Ovary (tissue), 3 donors: Measurements from ENCODE around the gene SPACA7.

Experiments
- EP300 ChIP-seq: sonication (generic); formaldehyde crosslinking; IDR thresholded peaks from one replicate; pipeline ENCODE4 v1.6.1; 2017; ENCODE audit warnings: antibody characterized with exemption
- POLR2A ChIP-seq: fragments of 450-650 bp; IDR thresholded peaks from one replicate; pipeline ENCODE4 v1.6.1; 2017; ENCODE audit warnings: antibody characterized with exemption, mild to moderate bottlenecking, moderate library complexity
- TF ChIP-seq, protein P1 (sequence below), 3 donors: fragments of 450-650 bp in 2 of 3; fragments of 200-600 bp in 1 of 3; IDR thresholded peaks; one replicate each; pipeline versions ENCODE4 v1.5.1 to v1.8.0; 2016 to 2022; ENCODE audit warnings: antibody characterized with exemption in 3 of 3, mild to moderate bottlenecking in 1 of 3
- donor health status: DM: no; HTN: no; CAD: no.

DNA sequence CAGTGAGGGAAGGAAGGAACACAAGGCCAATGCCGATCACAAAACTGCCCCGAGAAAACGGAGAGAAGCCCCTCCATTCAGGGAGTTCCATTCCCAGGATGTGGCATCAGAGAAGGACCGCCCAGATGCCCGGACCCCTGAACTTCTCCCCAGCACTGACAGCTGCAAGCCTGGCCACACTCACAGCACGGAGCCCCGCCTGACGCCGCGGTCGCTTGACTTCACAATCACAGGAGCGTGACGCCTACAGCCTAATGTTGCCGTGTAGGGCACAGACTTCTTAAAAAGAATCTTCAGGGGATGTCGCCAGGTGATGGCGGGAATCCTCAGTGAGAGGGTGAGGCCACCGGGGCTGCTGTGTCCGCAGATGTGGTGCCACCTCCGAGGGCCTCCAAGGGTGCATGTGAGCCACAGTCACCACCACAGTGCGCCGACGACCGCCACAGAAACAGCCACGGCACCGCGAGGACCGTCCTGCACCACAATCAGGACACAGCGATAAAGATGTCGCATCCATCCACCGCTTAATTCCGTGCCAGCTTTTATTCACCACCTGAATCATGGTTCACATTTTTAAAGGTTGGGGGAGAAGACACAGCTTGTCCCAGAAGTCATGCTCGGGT, 77.2 kb downstream of the SPACA7 start:
- TF ChIP-seq, protein P1, sequence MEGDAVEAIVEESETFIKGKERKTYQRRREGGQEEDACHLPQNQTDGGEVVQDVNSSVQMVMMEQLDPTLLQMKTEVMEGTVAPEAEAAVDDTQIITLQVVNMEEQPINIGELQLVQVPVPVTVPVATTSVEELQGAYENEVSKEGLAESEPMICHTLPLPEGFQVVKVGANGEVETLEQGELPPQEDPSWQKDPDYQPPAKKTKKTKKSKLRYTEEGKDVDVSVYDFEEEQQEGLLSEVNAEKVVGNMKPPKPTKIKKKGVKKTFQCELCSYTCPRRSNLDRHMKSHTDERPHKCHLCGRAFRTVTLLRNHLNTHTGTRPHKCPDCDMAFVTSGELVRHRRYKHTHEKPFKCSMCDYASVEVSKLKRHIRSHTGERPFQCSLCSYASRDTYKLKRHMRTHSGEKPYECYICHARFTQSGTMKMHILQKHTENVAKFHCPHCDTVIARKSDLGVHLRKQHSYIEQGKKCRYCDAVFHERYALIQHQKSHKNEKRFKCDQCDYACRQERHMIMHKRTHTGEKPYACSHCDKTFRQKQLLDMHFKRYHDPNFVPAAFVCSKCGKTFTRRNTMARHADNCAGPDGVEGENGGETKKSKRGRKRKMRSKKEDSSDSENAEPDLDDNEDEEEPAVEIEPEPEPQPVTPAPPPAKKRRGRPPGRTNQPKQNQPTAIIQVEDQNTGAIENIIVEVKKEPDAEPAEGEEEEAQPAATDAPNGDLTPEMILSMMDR (IDR thresholded peaks at IDR 0.05) = no peak
- TF ChIP-seq POLR2A (no peak), EP300 (no peak)
